GM21381 (cell line): ENCODE measurements around the gene TTC7B.

Experiments
- ATAC-seq: cut with Tn5 transposase; IDR thresholded peaks from one replicate; pipeline ENCODE4 v1.9.1; 2021; ENCODE audit warnings: mild to moderate bottlenecking, moderate library complexity; ENCODE audit not compliant: unreplicated experiment

Gene TTC7B

DNA sequence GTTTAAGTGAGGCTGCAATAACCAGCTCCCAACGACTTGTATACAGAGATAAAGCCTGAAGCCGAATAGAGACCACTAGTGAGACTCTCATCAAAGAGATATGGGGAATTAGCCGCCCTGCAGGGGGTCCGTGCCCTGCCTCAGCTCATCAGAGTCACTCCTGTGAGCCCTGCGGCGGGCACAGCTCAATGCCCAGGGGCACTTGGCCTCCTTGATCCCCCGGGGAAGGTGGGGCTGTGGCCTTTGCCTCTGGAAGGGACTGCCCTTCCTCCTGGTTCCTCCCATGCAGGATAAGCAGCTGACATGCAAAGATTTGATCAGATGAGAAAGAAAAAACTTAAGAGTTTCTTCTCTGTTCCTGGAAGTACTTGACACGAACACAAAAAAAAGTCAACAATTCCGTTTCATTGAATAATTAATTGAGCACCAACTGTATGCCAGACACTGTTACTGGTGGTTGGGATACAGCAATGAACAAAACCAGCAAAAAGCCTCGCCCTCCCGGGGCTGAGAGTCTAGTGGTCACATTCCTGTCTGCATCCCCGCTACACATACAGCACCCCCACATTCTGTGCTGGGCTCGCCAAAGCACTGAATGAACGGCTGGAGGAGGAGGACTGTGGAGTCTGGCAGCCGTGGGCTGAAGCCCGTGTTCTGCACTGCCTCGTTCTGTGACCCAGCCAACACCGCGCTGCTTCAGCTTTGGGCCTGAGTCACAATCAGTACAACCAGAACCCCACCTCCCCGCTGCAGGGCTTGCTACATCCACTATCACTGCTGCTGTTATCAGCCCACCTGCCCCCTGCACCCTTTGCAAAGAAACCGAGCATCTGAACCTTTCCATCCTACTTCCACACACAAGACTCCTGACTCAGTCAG lies 10.3 kb downstream of the TTC7B start:
- ATAC-seq: no peak

DNA sequence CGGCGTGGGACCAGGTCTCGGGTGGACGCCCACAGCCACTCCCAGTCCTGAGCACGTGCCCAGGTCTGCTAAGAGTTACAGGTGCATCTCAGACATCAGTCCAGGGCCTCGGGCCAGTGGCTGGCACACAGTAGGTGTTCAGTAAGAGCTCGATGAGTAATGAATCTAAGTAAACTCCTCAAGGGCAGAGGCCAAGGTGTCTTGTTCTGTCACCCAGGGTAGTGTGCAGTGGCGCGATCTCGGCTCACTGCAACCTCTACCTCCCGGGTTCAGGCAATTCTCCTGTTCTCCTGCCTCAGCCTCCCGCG lies 11.2 kb downstream of the TTC7B start:
- ATAC-seq: no peak

GRCh38 chr14:90804292-90805083 lies 11.7 kb downstream of the TTC7B start:
- ATAC-seq: no peak

GRCh38 chr14:90803249-90803648 lies 13.0 kb downstream of the TTC7B start:
- no peak for ATAC-seq

GRCh38 chr14:90799420-90799819 lies 16.8 kb downstream of the TTC7B start:
- ATAC-seq: no peak

- no peak for ATAC-seq
These were observed 18.3 kb downstream of the TTC7B start for GRCh38 chr14:90797919-90798318.

GRCh38 chr14:90797451-90797850 lies 18.8 kb downstream of the TTC7B start:
- ATAC-seq: no peak

- no peak for ATAC-seq
These were observed 19.9 kb downstream of the TTC7B start for GRCh38 chr14:90796329-90796728.

DNA sequence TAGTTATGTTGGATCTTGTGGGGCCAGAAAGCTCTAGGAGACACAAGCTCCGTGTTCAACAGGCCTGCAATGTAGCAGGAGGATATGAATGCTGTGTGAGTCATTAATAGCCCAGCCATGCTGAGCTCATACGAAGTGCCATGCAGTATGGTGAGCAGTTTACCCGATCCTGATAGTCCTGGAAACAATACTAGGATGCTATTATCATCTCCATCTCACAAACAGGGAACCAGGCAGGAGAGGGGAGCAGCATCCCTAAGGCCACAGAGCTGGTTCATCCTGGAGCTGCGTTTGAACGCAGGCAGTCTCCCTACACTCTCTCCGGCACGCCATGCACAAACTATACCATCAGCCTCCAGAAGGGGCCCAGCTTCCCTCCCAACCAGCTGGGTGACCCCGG lies 20.5 kb downstream of the TTC7B start:
- ATAC-seq: no peak

DNA sequence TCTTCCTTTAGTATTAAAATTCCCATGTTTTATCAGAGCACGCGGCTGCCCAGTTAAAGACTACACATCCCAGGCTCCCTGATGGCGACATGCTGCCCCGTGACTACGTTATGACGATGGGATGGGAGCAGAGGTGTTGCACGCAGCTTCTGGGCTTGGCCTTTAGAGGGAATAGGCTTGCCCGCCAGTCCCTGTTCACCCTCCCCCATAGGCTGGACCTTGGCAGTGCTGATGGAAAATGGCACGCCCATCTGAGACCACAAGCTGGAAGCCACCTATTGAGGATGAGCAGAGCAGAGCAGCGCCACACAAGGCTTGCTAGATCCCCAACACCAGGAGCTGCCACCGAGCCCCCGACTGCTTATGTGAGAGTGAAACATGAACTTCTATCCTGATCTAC lies 24.7 kb downstream of the TTC7B start:
- ATAC-seq: no peak

GRCh38 chr14:90788031-90788430 lies 28.2 kb downstream of the TTC7B start:
- no peak for ATAC-seq

- ATAC-seq: no peak
These were observed 30.3 kb downstream of the TTC7B start for GRCh38 chr14:90785876-90786450.

DNA sequence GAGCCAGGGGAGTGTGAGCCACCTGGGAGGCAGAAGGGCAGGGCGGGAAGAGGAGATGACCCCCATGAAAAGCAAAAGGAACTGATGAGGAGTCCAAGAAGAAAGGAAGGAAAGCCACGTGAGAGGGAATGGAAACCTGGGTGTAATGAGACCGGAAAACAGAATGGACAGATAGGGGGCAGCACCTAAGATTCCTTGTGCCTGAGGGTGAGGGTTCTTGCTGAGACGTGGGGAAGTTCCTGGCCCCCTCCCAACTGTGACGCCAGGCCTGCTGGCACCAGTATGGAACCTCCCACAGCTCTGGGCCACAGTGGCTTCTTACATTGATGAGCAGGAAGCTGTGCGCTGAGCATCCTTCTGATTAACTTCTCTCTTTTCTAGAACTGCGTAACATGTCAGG lies 30.8 kb downstream of the TTC7B start:
- no peak for ATAC-seq

DNA sequence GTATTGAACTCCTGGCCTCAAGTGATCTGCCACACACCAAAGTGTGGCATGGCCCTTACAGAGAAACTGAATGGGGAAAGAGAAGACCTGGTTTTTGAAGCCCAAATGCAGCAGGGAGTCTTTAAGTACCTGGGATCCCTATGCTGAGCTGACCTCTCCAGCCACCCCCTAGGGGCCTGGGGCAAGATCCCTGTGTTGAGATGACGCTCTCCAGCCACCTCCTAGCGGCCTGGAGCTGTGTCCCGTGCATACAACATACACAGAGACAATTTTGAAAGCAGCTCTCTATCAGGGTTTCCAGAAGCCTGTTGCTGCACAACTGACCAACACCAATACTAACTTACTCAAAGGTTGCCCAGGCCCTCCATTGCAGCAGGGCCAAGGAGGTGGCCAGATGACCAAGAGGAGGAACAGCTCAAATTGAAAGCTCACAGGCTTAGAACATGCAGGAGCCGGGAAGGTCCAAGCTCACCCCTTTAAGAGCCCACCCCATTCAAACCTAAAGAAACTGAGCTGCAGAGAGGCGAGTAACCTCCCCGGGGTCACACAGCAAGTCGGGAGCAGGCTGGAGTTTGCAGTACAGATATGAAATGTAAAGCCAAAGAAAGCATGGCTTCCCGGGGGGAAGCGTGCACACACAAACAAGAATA lies 31.5 kb downstream of the TTC7B start:
- ATAC-seq: no peak

DNA sequence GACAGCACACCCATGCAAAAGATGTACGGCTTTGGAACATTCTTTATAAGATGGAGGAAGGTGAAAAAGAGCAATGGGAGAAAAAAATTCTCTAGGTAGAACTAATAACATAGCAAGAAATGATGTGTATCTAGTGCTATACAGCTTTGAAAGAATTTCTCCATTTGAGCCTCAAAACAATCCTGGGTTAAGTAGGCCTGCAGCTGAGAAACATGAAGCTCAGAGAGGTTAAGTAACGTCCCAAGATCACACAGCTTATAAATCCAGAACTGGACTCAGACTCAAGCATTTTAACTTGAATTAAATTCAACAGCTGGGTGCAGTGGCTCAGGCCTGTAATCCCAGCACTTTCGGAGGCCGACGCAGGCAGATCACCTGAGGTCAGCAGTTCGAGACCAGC lies 32.9 kb downstream of the TTC7B start:
- ATAC-seq: no peak

DNA sequence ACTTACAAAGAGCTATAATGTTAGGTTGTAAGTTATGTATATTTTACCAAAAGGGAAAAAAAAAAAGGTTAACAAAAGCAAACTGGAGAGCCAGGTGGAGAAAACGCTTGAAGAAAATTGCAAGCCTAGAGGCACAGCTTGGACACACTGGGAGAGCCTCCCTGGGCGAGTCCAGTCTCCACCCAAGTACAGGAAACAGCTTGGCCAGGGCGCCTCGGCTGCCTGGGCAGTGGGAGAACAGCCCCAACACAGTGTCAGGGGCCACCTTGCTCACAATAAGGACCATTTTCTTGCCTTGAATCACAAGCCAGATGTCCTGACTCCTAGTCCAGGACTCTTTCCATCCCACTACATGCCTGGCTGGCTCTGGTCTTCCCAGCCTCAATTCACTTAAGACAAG lies 33.3 kb downstream of the TTC7B start:
- no peak for ATAC-seq

DNA sequence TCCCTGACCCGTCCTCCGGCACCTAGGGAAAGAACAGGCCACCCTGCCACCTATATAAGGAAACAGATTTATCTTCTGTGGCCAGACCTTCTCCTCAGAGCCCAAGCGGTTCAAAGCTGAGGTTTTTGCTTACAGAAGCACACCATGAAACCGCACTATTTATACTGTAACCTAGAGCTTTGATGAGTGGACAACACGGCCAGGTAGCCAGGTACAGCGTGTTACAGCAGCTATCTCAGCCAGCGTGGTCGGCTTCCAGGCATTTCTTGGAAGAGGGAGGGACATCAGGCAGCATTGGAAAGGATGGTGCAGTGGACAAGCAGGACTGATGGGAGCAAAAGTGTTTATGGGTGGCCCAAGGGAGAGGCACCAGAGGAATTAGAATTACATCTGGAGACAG lies 34.4 kb downstream of the TTC7B start:
- no peak for ATAC-seq

DNA sequence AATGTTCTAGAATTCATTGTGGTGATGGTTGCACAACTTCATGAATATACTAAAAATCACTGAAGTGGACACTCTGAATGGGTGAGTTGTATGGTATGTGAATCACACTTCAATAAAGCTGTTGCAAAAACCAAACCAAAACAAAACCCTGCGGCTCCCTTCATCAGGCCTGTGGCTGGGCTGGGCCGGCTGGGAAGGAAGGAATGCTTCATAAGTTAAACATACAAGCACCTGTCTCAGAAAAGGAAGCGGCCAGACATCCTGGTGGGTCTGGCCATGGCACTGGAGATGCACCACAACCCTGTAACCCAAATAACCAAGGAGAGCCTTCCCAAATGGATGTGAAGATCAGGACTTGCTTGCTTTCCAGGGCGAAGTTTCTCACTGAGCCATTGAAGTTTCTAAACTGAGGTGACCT lies 34.9 kb downstream of the TTC7B start:
- ATAC-seq: no peak

- ATAC-seq: no peak
These were observed 35.7 kb downstream of the TTC7B start for GRCh38 chr14:90780519-90780918.

GRCh38 chr14:90778571-90779255 lies 37.5 kb downstream of the TTC7B start:
- no peak for ATAC-seq
